Lung (tissue), 12 donors: ENCODE measurements around the gene HTR1B. TPM values are rescaled to one million over a fixed set of nuclear protein-coding genes. Genes with fewer than 3 reads are reported as not detected.
A peak's percentile ranks its signal among the peaks of the same experiment; 100 is the strongest.

Source experiments
- ATAC-seq: fragments of 200-7000 bp; cut with Tn5 transposase; one replicate; pipeline ENCODE4 v1.9.1; 2020; ENCODE audit warnings: moderate number of reproducible peaks; ENCODE audit not compliant: insufficient read depth, low FRiP score
- DNase-seq, 3 donors: peaks; one replicate each; pipeline ENCODE4 v3.0.0-alpha.2; 2013 to 2017
- H3K27ac ChIP-seq, 2 donors: one replicate each; pipeline ENCODE4 v1.5.1; 2013; ENCODE audit warnings: mild to moderate bottlenecking in 2 of 2, moderate library complexity in 2 of 2, control low read depth in 1 of 2, inconsistent platforms in 1 of 2, low read depth in 1 of 2, low read length in 1 of 2
- H3K27me3 ChIP-seq, 3 donors: one replicate each; pipeline ENCODE4 v1.5.1; 2013; ENCODE audit warnings: low read length in 2 of 3; ENCODE audit not compliant: control insufficient read depth in 3 of 3, insufficient read depth in 3 of 3
- H3K36me3 ChIP-seq, 4 donors: one replicate each; pipeline ENCODE4 v1.5.1; 2013; ENCODE audit warnings: low read length in 4 of 4, mild to moderate bottlenecking in 1 of 4, moderate library complexity in 1 of 4; ENCODE audit not compliant: control insufficient read depth in 4 of 4, insufficient read depth in 4 of 4
- H3K4me1 ChIP-seq, 5 donors: one replicate each; pipeline ENCODE4 v1.5.1; 2013; ENCODE audit warnings: low read length in 5 of 5, mild to moderate bottlenecking in 2 of 5, moderate library complexity in 1 of 5; ENCODE audit not compliant: control insufficient read depth in 5 of 5, insufficient read depth in 5 of 5
- H3K4me3 ChIP-seq: one replicate; pipeline ENCODE4 v1.5.1; 2013; ENCODE audit warnings: mild to moderate bottlenecking, control low read depth, moderate library complexity
- H3K9ac ChIP-seq, 2 donors: one replicate each; pipeline ENCODE4 v1.5.1; 2013; ENCODE audit warnings: low read length in 2 of 2, control low read depth in 1 of 2; ENCODE audit not compliant: insufficient read depth in 1 of 2
- H3K9me3 ChIP-seq, 4 donors: one replicate each; pipeline ENCODE4 v1.5.1; 2013; ENCODE audit warnings: low read length in 3 of 4, mild to moderate bottlenecking in 1 of 4, moderate library complexity in 1 of 4; ENCODE audit not compliant: control insufficient read depth in 4 of 4, insufficient read depth in 3 of 4
- CTCF ChIP-seq: IDR thresholded peaks from 2 replicates; pipeline ENCODE4 v1.5.1; 2012; ENCODE audit warnings: mild to moderate bottlenecking; ENCODE audit errors: control extremely low read depth, extremely low read depth
- WGBS, 2 donors: extraction: QIAGEN DNeasy Blood & Tissue Kit; methylation state at CpG; one replicate each; pipeline ENCODE4 v1.1.7; 2013; 5-methylcytosine and 5-hydroxymethylcytosine counted together
- polyA plus RNA-seq, 2 donors: library from polyadenylated mRNA; stranded (reverse); fragments of 200-250 nt; gene quantifications; one replicate each; pipeline ENCODE4 v1.2.1, GENCODE V29; 2013
- total RNA-seq, 2 donors: library from RNA; depleted of rRNA in 1 of 2; stranded (reverse); fragments of >200 nt in 1 of 2; gene quantifications; one replicate each; pipeline ENCODE4 v1.2.1, GENCODE V29; 2014 to 2021
- donor health status: control.
- donor health status: control.
- donor health status: Bipolar disorder and iron deficiency.
- donor health status: healthy.
- donor health status: DM: yes; HTN: yes; CAD: no.

The HTR1B gene
- total and polyA plus RNA-seq, 4 donors: 0.03 to 0.64 (median 0.06) TPM; not detected in 1

GRCh38 chr6:77425671-77426070 lies 37.6 kb downstream of the HTR1B start:
- ATAC-seq (no peak), DNase-seq (no peak)
- Histone ChIP-seq H3K27ac (no peak overlapping the region), H3K27me3 (no peaks in the 10 kb centered on the region), H3K36me3 (no peaks in the 10 kb centered on the region), H3K9me3 (no peaks in the 10 kb centered on the region), H3K4me3 (no peak overlapping the region), H3K4me1 (no peaks in the 10 kb centered on the region), H3K9ac (no peak overlapping the region)
- no peak for TF ChIP-seq CTCF

GRCh38 chr6:77425216-77425615 lies 38.1 kb downstream of the HTR1B start:
- H3K27ac ChIP-seq: no peak overlapping the region
- no peak for DNase-seq
- H3K27me3 ChIP-seq: no peaks in the 10 kb centered on the region
- no peaks in the 10 kb centered on the region for H3K36me3 ChIP-seq
- TF ChIP-seq CTCF: no peak
- H3K9ac ChIP-seq: no peak overlapping the region
- no peaks in the 10 kb centered on the region for H3K9me3 ChIP-seq
- ATAC-seq: no peak
- 0 to 89% methylated on average over 1 of the region's 1 CpG for WGBS, 2 donors
- H3K4me3 ChIP-seq: no peak overlapping the region
- H3K4me1 ChIP-seq: no peaks in the 10 kb centered on the region

- Histone ChIP-seq H3K9me3 (no peaks in the 10 kb centered on the region), H3K36me3 (no peaks in the 10 kb centered on the region), H3K9ac (no peak overlapping the region), H3K4me1 (no peaks in the 10 kb centered on the region), H3K27me3 (no peaks in the 10 kb centered on the region), H3K4me3 (no peak overlapping the region), H3K27ac (no peak overlapping the region)
- no peak for ATAC-seq
- 63 to 87% methylated on average over 2 of the region's 2 CpGs for WGBS, 2 donors
- TF ChIP-seq CTCF: no peak
- DNase-seq: peak in 1 of 3 donors; percentile 16
Observed at GRCh38 chr6:77424761-77425160, 38.5 kb downstream of the HTR1B start.

- Histone ChIP-seq H3K27me3 (no peaks in the 10 kb centered on the region), H3K36me3 (no peaks in the 10 kb centered on the region), H3K4me1 (no peaks in the 10 kb centered on the region), H3K9ac (no peak overlapping the region), H3K27ac (no peak overlapping the region), H3K4me3 (no peak overlapping the region), H3K9me3 (peaks cover 0 to 5% (median 0%) of the 10 kb centered on the region in 4 donors)
- 85 to 87% methylated on average over 2 of the region's 2 CpGs for WGBS, 2 donors
- no peak for TF ChIP-seq CTCF
- ATAC-seq (no peak), DNase-seq (no peak)
Observed at GRCh38 chr6:77416839-77417238, 46.5 kb downstream of the HTR1B start.
